Smooth muscle cell (in vitro differentiated cells): ENCODE results near the gene PLD6. TPM values are rescaled to one million over a fixed set of nuclear protein-coding genes. Genes with fewer than 3 reads are reported as not detected.

ENCODE experiments used
- DNase-seq: peaks from one replicate; lab custom pipeline; 2025; ENCODE audit not compliant: unreplicated experiment; lab: John Stamatoyannopoulos, UW
- H2AFZ ChIP-seq: fragments of 200-600 bp; sonication (generic); 2 replicates; pipeline ENCODE4 v1.6.0; 2016; ENCODE audit warnings: antibody characterized with exemption, low read depth, mild to moderate bottlenecking
- H3F3A ChIP-seq: fragments of 200-600 bp; sonication (generic); 2 replicates; pipeline ENCODE4 v1.6.0; 2017; ENCODE audit warnings: antibody characterized with exemption, low read depth
- H3K27ac ChIP-seq: fragments of 200-600 bp; sonication (generic); 2 replicates; pipeline ENCODE4 v1.5.1; 2016; ENCODE audit warnings: low read depth, mild to moderate bottlenecking
- H3K27me3 ChIP-seq: fragments of 200-600 bp; sonication (generic); 2 replicates; pipeline ENCODE4 v1.6.1; 2016; ENCODE audit warnings: low read depth, mild to moderate bottlenecking
- H3K36me3 ChIP-seq: fragments of 200-600 bp; sonication (generic); 2 replicates; pipeline ENCODE4 v1.5.1; 2016; ENCODE audit warnings: low read depth
- H3K4me1 ChIP-seq: fragments of 200-600 bp; sonication (generic); 2 replicates; pipeline ENCODE4 v1.5.1; 2016; ENCODE audit warnings: low read depth
- H3K4me2 ChIP-seq: fragments of 200-600 bp; sonication (generic); 2 replicates; pipeline ENCODE4 v1.6.0; 2016; ENCODE audit warnings: mild to moderate bottlenecking
- H3K4me3 ChIP-seq: fragments of 200-600 bp; sonication (generic); 2 replicates; pipeline ENCODE4 v1.5.1; 2016; ENCODE audit warnings: mild to moderate bottlenecking
- H3K79me2 ChIP-seq: fragments of 200-600 bp; sonication (generic); 2 replicates; pipeline ENCODE4 v1.6.0; 2016; ENCODE audit warnings: low read depth, mild to moderate bottlenecking
- H3K9ac ChIP-seq: fragments of 200-600 bp; sonication (generic); 2 replicates; pipeline ENCODE4 v1.6.0; 2016; ENCODE audit warnings: low read depth
- H3K9me3 ChIP-seq: fragments of 200-600 bp; sonication (generic); replicated peaks from 2 replicates; pipeline ENCODE4 v1.5.1; 2016; ENCODE audit warnings: low read depth
- H4K20me1 ChIP-seq: fragments of 200-600 bp; sonication (generic); 2 replicates; pipeline ENCODE4 v1.6.0; 2016; ENCODE audit warnings: low read depth
- WGBS: methylation state at CpG from one replicate; pipeline ENCODE4 v1.1.7; 2016; ENCODE audit warnings: low lambda C conversion rate; 5-methylcytosine and 5-hydroxymethylcytosine counted together
- polyA plus RNA-seq: library from polyadenylated mRNA; unstranded; fragments of >200 nt; fragmentation: Nextera tagmentation; extraction: Ambion mirVana; gene quantifications from 2 replicates; pipeline ENCODE4 v1.2.1, GENCODE V29; 2016
- total RNA-seq: library from RNA; depleted of rRNA; stranded (reverse); fragments of >200 nt; gene quantifications from 2 replicates; pipeline ENCODE4 v1.2.3, GENCODE V29; 2014
- TF ChIP-seq, protein P1 (sequence below): fragments of 200-600 bp; sonication (generic); IDR thresholded peaks from 2 replicates; pipeline ENCODE4 v1.5.1; 2017; ENCODE audit warnings: borderline replicate concordance, mild to moderate bottlenecking, antibody characterized with exemption; ENCODE audit not compliant: insufficient read depth, poor library complexity, severe bottlenecking

PLD6 gene
- total and polyA plus RNA-seq, 2 experiments from 2014 or later: 0.26 to 0.49 TPM

- peaks cover 17% of the 10 kb centered on the region for H3K36me3 ChIP-seq
- no peak for DNase-seq
These were observed 18.0 kb upstream of the PLD6 start for GRCh38 chr17:17224137-17224536.

DNA sequence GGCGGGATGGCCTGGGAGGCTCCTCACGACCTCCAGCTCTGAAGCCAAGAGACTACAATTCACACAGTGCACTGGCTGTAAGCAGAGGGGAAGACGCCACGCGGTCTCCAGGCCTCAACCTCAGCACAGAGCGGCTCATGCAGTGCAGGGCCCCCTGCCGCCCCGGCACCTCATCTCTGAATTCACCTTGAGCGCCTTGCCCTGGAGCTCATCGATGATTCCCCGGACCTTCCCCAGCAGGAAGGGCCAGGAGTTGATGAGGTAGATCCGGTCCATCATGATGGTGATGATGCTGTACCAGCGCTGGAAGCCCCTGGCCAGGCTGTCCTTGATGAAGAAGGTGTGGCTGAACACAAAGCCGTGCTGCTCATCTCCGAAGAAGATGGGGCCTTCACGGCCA lies 17.6 kb upstream of the PLD6 start:
- no peaks in the 10 kb centered on the region for H3K4me1 ChIP-seq
- no peaks in the 10 kb centered on the region for H3K27me3 ChIP-seq
- no peak overlapping the region for H2AFZ ChIP-seq
- no peaks in the 10 kb centered on the region for H3F3A ChIP-seq
- no peak overlapping the region for H3K27ac ChIP-seq
- DNase-seq: no peak
- H4K20me1 ChIP-seq: peaks cover 6% of the 10 kb centered on the region
- H3K36me3 ChIP-seq: peaks cover 18% of the 10 kb centered on the region
- H3K9me3 ChIP-seq: no peaks in the 10 kb centered on the region
- no peaks in the 10 kb centered on the region for H3K79me2 ChIP-seq
- no peak overlapping the region for H3K4me2 ChIP-seq
- TF ChIP-seq, protein P1, sequence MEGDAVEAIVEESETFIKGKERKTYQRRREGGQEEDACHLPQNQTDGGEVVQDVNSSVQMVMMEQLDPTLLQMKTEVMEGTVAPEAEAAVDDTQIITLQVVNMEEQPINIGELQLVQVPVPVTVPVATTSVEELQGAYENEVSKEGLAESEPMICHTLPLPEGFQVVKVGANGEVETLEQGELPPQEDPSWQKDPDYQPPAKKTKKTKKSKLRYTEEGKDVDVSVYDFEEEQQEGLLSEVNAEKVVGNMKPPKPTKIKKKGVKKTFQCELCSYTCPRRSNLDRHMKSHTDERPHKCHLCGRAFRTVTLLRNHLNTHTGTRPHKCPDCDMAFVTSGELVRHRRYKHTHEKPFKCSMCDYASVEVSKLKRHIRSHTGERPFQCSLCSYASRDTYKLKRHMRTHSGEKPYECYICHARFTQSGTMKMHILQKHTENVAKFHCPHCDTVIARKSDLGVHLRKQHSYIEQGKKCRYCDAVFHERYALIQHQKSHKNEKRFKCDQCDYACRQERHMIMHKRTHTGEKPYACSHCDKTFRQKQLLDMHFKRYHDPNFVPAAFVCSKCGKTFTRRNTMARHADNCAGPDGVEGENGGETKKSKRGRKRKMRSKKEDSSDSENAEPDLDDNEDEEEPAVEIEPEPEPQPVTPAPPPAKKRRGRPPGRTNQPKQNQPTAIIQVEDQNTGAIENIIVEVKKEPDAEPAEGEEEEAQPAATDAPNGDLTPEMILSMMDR: no peak
- H3K4me3 ChIP-seq: no peak overlapping the region
- WGBS: over 99% methylated on average over 16 of the region's 16 CpGs
- H3K9ac ChIP-seq: no peak overlapping the region

More at GRCh38 chr17:17224137-17224536, 18.0 kb upstream of the PLD6 start:
- WGBS: 90% methylated on average over 8 of the region's 8 CpGs
- Histone ChIP-seq H3K4me2 (no peak overlapping the region), H3K4me3 (no peak overlapping the region), H3K9me3 (no peaks in the 10 kb centered on the region), H3K79me2 (no peaks in the 10 kb centered on the region), H4K20me1 (peaks cover 6% of the 10 kb centered on the region), H3F3A (no peaks in the 10 kb centered on the region), H3K27ac (no peak overlapping the region), H2AFZ (no peak overlapping the region), H3K4me1 (no peaks in the 10 kb centered on the region), H3K9ac (no peak overlapping the region), H3K27me3 (no peaks in the 10 kb centered on the region)
- TF ChIP-seq, protein P1: no peak

DNA sequence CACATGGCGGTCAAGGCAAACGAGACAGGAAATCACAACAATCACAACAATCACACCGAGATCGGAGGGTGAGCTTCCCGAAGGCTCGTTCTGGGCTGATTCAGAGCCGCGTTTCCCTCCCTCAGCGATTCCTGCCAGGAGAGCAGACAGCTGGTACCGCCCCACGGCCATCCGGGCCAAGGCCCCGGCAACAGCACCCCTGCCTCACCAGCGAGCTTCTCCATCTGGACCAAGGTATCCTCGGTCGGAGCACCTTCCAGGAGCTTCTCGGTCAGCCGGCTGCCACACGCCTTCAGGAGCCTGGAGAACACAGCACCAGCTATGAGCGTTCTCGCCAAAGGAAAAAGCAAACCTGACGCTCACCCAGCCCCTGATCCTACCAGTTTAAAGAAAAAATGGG lies 15.2 kb upstream of the PLD6 start:
- Histone ChIP-seq H3K36me3 (peaks cover 17% of the 10 kb centered on the region), H3K4me2 (no peak overlapping the region), H3K79me2 (no peaks in the 10 kb centered on the region), H3K9ac (no peak overlapping the region), H3F3A (no peaks in the 10 kb centered on the region), H3K4me3 (no peak overlapping the region), H3K27me3 (no peaks in the 10 kb centered on the region), H3K27ac (no peak overlapping the region), H3K4me1 (no peaks in the 10 kb centered on the region), H4K20me1 (peaks cover 6% of the 10 kb centered on the region), H2AFZ (no peak overlapping the region), H3K9me3 (no peaks in the 10 kb centered on the region)
- TF ChIP-seq, protein P1: no peak
- 97% methylated on average over 22 of the region's 22 CpGs for WGBS
- DNase-seq: no peak

DNA sequence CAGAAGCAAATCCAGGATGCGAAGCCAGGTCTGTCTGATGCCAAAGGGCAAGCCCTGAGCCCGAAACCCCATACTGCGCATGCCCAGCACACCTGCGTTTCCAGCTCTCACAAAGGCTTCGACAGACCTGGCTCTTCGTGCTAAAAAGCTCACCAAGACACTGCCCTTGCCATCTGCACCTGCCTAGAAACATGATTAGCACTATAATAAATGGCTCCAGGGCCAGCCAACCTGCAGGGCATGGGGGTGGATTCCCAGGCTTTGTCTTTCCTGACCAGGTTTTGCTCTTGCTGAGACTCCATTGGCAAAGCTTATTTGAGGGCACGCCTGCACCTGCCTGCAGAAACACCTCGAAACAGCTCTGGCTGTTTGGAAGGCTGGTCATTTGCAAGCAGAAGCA lies 14.4 kb upstream of the PLD6 start:
- TF ChIP-seq, protein P1: no peak
- DNase-seq: no peak
- Histone ChIP-seq H3F3A (no peaks in the 10 kb centered on the region), H3K9me3 (no peaks in the 10 kb centered on the region), H2AFZ (no peak overlapping the region), H3K4me3 (no peak overlapping the region), H3K36me3 (peaks cover 13% of the 10 kb centered on the region), H3K4me1 (no peaks in the 10 kb centered on the region), H3K9ac (no peak overlapping the region), H3K79me2 (no peaks in the 10 kb centered on the region), H3K27me3 (no peaks in the 10 kb centered on the region), H3K4me2 (no peak overlapping the region), H4K20me1 (peaks cover 6% of the 10 kb centered on the region), H3K27ac (no peak overlapping the region)
- WGBS: 95% methylated on average over 8 of the region's 8 CpGs
